Stimulated activated CD4-positive, alpha-beta T cell treated with anti-CD3 and anti-CD28 coated beads, Interleukin-1b, Interleukin-23, amount 100 ng/mL, for 24 hours (primary cell): ENCODE data around the gene MAPKBP1.
"Not testable (repeated sequence)": the region's sequence is repeated elsewhere in the genome, so short reads cannot be mapped to it uniquely, and the experiment has no call there.

Source experiments
- DNase-seq, 4 experiments: peaks; one replicate each; pipeline ENCODE4 v3.0.0-alpha.2; 2020; ENCODE audit warnings: low read depth in 4 of 4, low spot score in 1 of 4

The MAPKBP1 gene

GRCh38 chr15:41774062-41774881 is at the start of gene MAPKBP1:
MAPKBP1 (plus strand) TSS chr15:41774484; CDS start chr15:41775276, 792 bp downstream.
- DNase-seq, result peak; percentile 83 to 98 (median 92)

- no peak for DNase-seq
Observed at GRCh38 chr15:41727143-41727542, 47.1 kb upstream of the MAPKBP1 start.

GRCh38 chr15:41728061-41728460 is 46.2 kb upstream of the MAPKBP1 start:
- DNase-seq, result not testable (repeated sequence)

GRCh38 chr15:41730543-41730942 is 43.7 kb upstream of the MAPKBP1 start:
- no peak for DNase-seq

- no peak for DNase-seq
Observed at GRCh38 chr15:41732483-41732882, 41.8 kb upstream of the MAPKBP1 start.

- no peak for DNase-seq
Observed at GRCh38 chr15:41734079-41734478, 40.2 kb upstream of the MAPKBP1 start.

GRCh38 chr15:41735046-41735445 is 39.2 kb upstream of the MAPKBP1 start:
- no peak for DNase-seq

- not testable (repeated sequence) for DNase-seq
Observed at GRCh38 chr15:41735492-41735891, 38.8 kb upstream of the MAPKBP1 start.

- no peak for DNase-seq
Observed at GRCh38 chr15:41746802-41747201, 27.5 kb upstream of the MAPKBP1 start.

- no peak for DNase-seq
Observed at GRCh38 chr15:41756198-41756597, 18.1 kb upstream of the MAPKBP1 start.

GRCh38 chr15:41772720-41773331 is 1.5 kb upstream of the MAPKBP1 start:
- peak in 2 of 4 experiments; percentile 17 to 23 for DNase-seq

- DNase-seq, result no peak
Observed at GRCh38 chr15:41773332-41773728, 954 bp upstream of the MAPKBP1 start.

GRCh38 chr15:41773729-41774061 is 589 bp upstream of the MAPKBP1 start:
- no peak for DNase-seq

- DNase-seq, result no peak
Observed at GRCh38 chr15:41774882-41775417, 666 bp downstream of the MAPKBP1 start.

GRCh38 chr15:41775651-41776050 is 1.4 kb downstream of the MAPKBP1 start:
- no peak for DNase-seq

GRCh38 chr15:41777421-41777973 is 3.2 kb downstream of the MAPKBP1 start:
- no peak for DNase-seq

- no peak for DNase-seq
Observed at GRCh38 chr15:41778521-41778920, 4.2 kb downstream of the MAPKBP1 start.

GRCh38 chr15:41779662-41780157 is 5.4 kb downstream of the MAPKBP1 start:
- no peak for DNase-seq

GRCh38 chr15:41780266-41780665 is 6.0 kb downstream of the MAPKBP1 start:
- DNase-seq, result no peak

- DNase-seq, result no peak
Observed at GRCh38 chr15:41780727-41781126, 6.4 kb downstream of the MAPKBP1 start.

- no peak for DNase-seq
Observed at GRCh38 chr15:41782371-41783282, 8.3 kb downstream of the MAPKBP1 start.
